Stimulated activated CD8-positive, alpha-beta memory T cell treated with anti-CD3 and anti-CD28 coated beads, Interleukin-15, amount 100 ng/mL, for 24 hours (primary cell): ENCODE data around the gene CFAP53.
"Not testable (repeated sequence)": the region's sequence is repeated elsewhere in the genome, so short reads cannot be mapped to it uniquely, and the experiment has no call there.

ENCODE experiments used
- DNase-seq: peaks from one replicate; pipeline ENCODE4 v3.0.0-alpha.2; 2020; ENCODE audit warnings: low read depth

CFAP53 gene

GRCh38 chr18:50272568-50272967 lies 6.3 kb upstream of the CFAP53 start:
- no peak for DNase-seq

- peak; percentile 62 for DNase-seq
Measured at GRCh38 chr18:50268022-50268747, 1.9 kb upstream of the CFAP53 start.

- no peak for DNase-seq
Measured at GRCh38 chr18:50262977-50263376, 3.3 kb downstream of the CFAP53 start.

GRCh38 chr18:50250935-50251334 lies 15.4 kb downstream of the CFAP53 start:
- DNase-seq = no peak

GRCh38 chr18:50249576-50249975 lies 16.7 kb downstream of the CFAP53 start:
- no peak for DNase-seq

- DNase-seq = no peak
Measured at GRCh38 chr18:50247561-50247960, 18.7 kb downstream of the CFAP53 start.

- DNase-seq = not testable (repeated sequence)
Measured at GRCh38 chr18:50241768-50242167, 24.5 kb downstream of the CFAP53 start.

- no peak for DNase-seq
Measured at GRCh38 chr18:50240080-50240563, 26.2 kb downstream of the CFAP53 start.

GRCh38 chr18:50232419-50232818 lies 33.9 kb downstream of the CFAP53 start:
- DNase-seq = no peak

- DNase-seq = no peak
Measured at GRCh38 chr18:50231621-50232020, 34.7 kb downstream of the CFAP53 start.

GRCh38 chr18:50220249-50220648 lies 46.0 kb downstream of the CFAP53 start:
- not testable (repeated sequence) for DNase-seq

GRCh38 chr18:50218432-50219197 lies 47.7 kb downstream of the CFAP53 start:
- DNase-seq = no peak

- DNase-seq = no peak
Measured at GRCh38 chr18:50209311-50209710, 57.0 kb downstream of the CFAP53 start.

- DNase-seq = no peak
Measured at GRCh38 chr18:50207722-50208121, 58.6 kb downstream of the CFAP53 start.

- DNase-seq = no peak
Measured at GRCh38 chr18:50203801-50204604, 62.3 kb downstream of the CFAP53 start.

GRCh38 chr18:50201476-50202018 lies 64.7 kb downstream of the CFAP53 start:
- no peak for DNase-seq

- DNase-seq = no peak
Measured at GRCh38 chr18:50199921-50200320, 66.4 kb downstream of the CFAP53 start.

GRCh38 chr18:50199346-50199855 lies 66.9 kb downstream of the CFAP53 start:
- no peak for DNase-seq

GRCh38 chr18:50196261-50196660 lies 70.0 kb downstream of the CFAP53 start:
- DNase-seq = no peak

GRCh38 chr18:50195689-50196088 lies 70.6 kb downstream of the CFAP53 start:
- no peak for DNase-seq

GRCh38 chr18:50194631-50195532 lies 71.4 kb downstream of the CFAP53 start, which contains the start of gene MYO5B:
MYO5B (minus strand) TSS chr18:50195147; CDS start chr18:50194793, 354 bp downstream.
- DNase-seq = peak; percentile 17
